HG03521 (cell line): ENCODE measurements around the gene SDK2.
"Not testable (repeated sequence)": the region's sequence is repeated elsewhere in the genome, so short reads cannot be mapped to it uniquely, and the experiment has no call there.

ENCODE experiments used
- ATAC-seq: cut with Tn5 transposase; IDR thresholded peaks from one replicate; pipeline ENCODE4 v1.9.1; 2021; ENCODE audit warnings: mild to moderate bottlenecking, moderate library complexity; ENCODE audit not compliant: unreplicated experiment

The SDK2 gene

GRCh38 chr17:73465130-73465952, 178.9 kb downstream of the SDK2 start:
- ATAC-seq, result no peak

DNA sequence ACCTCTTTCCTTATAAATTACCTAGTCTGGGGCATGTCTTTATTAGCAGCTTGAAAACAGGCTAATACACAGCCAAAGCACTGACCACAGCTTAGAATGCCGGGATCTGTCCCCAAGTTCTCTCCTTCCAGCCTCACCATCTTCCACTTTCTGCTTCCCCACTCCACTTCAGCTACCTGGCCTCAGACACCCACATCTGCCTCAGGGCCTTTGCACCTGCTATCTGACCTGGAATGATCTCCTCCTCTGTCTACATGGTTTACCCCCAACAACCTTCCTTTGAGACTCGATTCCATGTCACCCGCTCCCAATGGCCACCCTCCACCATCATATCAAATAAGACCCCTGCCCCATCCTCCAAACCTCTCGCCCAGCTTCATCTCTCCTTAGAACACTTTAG, 179.8 kb downstream of the SDK2 start:
- ATAC-seq, result no peak

- no peak for ATAC-seq
These were observed 180.4 kb downstream of the SDK2 start for GRCh38 chr17:73463821-73464220.

GRCh38 chr17:73462823-73463222, 181.4 kb downstream of the SDK2 start:
- no peak for ATAC-seq

DNA sequence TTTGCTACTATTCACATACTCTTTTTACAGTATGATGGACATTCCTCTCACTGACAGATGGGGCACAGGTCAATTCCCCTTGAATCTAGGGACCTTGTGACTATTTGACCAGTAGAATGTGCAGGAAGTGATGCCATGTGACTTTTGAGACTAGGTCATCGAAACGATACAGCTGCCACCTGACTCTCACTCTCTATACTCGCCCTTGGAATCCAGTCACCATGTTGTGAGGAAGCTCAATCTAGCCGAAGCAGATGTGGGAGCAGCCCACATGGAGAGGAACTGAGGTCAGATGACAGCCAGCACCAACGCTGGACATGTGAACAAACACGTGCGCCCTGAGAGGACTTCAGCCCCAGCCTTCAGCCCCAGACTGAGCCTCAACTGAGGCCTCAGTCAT, 184.3 kb downstream of the SDK2 start:
- ATAC-seq, result no peak

DNA sequence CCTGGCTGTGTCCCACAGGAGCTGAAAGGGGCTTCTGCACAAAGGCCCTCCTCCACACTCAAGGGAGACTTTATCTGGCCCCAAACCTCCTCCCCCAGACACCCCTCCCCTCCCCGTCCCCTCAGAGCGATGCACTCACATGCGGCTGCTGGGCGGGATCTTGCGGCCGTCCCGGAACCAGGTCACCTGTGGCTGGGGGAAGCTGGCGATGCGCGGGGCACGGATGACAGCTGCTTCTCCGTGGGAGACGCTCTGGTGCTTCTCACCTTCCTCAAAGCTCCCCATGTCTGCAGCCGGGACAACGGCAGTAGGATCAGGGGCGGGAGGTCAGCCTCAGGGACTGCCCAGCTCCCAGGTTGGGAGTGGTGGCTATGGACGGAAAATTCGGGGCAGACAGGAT, 188.5 kb downstream of the SDK2 start:
- ATAC-seq, result no peak

DNA sequence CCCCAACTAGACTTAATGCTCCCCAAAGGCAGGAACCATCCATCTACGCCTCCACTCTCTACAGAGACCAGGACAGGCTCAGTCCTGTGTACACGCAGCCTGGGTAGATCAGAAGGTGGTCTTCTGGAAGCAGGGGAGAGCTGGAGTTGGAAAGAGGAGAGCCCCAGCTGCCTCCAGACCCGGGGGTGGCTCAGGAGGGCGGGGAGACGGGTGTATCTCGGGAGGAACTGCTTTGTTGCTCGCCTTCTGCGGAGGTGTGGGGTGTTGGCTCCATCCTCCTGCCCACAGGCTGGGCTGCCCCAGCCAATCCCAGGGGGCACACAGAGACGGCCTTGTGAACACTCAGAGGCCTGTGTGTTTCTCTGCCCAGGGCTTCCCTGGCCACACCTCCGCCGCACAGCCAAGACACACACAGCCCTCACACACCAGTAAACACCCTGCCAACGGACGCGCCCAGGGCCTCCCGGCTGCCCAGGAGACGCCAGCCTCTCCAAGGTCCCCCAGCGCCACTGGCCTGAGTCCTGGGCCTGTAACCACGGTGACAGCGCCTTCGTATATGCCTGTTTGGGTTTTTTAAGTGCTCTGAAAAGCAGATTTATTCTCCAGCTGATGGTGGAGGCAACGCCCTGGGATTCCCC, 189.1 kb downstream of the SDK2 start:
- ATAC-seq, result no peak

DNA sequence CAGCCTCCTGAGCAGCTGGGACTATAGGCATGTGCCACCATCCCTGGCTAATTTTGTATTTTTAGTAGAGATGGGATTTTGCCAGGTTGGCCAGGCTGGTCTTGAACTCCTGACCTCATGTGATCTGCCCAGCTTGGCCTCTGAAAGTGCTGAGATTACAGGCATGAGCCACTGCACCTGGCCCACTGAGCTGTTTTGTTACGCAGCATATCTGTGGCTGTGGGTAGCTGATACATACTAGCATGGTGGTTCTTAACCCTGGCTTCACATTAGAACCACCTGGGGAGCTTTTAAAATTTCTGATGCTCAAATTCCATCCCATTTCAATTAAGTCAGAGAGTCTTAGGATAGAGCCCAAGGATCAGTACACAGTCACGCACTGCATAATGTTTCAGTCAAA, 190.8 kb downstream of the SDK2 start:
- not testable (repeated sequence) for ATAC-seq

DNA sequence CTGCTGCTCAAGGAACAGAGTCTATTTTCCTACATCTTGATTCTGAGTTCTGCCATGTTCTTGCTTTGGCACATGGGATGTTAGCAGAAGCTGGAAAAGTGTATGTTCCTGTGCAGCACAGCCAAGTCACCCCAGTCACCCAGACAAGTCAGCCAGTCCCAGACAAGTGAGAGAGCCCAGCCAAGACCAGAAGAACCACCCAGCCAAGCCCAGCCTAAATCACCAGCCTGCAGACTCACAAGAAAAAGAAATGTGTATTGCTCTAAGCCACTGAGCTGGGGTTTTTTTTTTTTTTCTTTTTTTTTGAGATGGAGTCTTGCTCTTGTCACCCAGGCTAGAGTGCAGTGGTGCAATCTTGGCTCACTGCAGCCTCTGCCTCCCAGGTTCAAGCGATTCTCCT, 191.2 kb downstream of the SDK2 start:
- no peak for ATAC-seq

- ATAC-seq, result no peak
These were observed 192.2 kb downstream of the SDK2 start for GRCh38 chr17:73452009-73452408.

DNA sequence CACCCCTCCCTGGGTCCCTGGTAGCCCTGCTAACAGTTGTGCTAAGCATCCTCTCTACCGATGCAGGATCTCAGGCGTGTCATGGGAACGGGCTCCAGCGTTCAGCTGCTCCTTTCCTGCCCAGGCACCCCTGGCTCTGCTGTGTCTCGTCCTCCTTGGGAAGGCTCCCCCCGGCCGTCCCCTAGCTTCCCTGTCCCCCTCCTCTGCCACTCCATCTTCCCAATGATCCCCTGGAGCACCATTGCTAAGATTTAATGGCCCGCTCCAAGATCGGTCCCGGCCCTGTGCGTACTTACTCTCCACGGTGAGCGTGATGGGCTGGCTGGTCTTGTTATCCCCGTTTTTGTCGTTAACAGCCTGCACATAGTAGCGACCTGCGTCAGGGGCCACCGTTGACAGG, 196.9 kb downstream of the SDK2 start:
- ATAC-seq, result no peak

GRCh38 chr17:73446617-73447016, 197.6 kb downstream of the SDK2 start:
- ATAC-seq, result no peak

- no peak for ATAC-seq
These were observed 198.8 kb downstream of the SDK2 start for GRCh38 chr17:73445466-73445865.

DNA sequence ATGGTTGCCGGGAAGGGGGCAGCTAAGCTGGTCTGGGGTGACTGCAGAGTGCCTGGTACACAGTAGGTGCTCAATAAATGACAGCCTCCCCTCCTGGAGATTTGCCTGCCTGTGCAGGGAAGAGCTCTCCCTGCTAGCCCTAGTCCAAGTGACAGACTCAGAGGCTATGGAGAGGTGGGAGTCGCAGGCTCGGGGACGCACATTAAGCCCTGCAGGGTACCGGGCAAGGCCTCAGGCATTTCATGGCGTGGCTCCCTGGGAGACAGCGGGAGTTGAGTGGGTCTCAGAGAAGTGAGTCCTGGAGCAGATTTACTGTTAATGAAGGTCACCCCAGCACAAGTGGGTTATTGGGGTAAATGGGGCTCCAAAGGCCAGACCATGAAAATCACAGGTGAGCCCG, 200.2 kb downstream of the SDK2 start:
- ATAC-seq, result no peak

- no peak for ATAC-seq
These were observed 204.6 kb downstream of the SDK2 start for GRCh38 chr17:73439597-73439996.

- no peak for ATAC-seq
These were observed 206.4 kb downstream of the SDK2 start for GRCh38 chr17:73437826-73438225.

GRCh38 chr17:73436954-73437353, 207.3 kb downstream of the SDK2 start:
- ATAC-seq, result no peak

DNA sequence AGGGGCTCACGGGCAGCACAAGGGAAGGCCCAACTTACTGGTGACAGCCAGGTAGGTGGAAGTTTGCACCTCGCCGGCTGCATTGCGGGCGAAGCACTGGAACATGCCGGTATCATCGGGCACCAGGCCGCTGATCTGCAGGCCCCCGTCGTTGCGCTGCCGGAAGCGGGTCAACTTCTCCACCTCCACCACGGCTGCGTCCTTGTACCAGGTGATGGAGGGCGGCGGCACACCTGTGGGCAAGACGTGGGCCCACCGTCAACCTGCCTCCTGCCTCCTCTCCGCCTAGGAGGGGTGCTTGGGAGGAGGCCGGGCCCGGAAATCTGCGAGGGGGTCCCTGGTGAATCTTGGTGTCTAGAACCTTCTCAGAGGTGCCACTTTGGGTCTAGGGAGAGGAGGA, 208.8 kb downstream of the SDK2 start:
- no peak for ATAC-seq

GRCh38 chr17:73434154-73434553, 210.1 kb downstream of the SDK2 start:
- ATAC-seq, result no peak

- ATAC-seq, result no peak
These were observed 210.7 kb downstream of the SDK2 start for GRCh38 chr17:73433501-73433900.

DNA sequence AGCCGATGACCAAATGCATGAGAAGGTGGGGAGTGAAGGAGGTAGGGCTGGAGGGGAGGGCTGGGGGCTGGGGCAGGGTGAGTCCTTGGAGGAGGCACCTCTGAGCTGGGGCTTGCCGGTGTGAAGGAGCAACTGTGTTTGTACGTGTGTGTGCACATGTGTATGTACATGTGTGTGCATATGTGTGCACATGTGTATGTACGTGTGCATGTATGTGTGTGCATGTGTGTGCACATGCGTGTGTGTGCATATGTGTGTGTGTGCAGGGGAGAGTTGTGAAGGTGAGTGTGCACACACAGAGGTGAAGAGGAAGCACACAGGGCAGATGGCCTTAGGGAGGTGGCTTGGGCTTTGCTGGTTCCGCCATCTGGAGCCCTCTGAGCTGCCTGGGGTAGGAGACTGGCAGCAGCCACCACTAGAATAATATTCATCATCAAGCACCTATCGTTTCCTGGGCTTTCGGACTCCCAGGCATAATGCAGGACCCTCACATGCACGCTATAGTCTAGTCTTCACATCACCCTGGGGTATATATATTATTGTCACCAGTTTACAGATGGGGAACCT, 211.5 kb downstream of the SDK2 start:
- ATAC-seq, result no peak
